Activated CD4-positive, CD25-positive, alpha-beta regulatory T cell treated with anti-CD3 and anti-CD28 coated beads, Interleukin-2, amount 50 U/mL, for 16 hours (primary cell): Measurements from ENCODE around the gene SMC1A.
"Not testable (repeated sequence)": the region's sequence is repeated elsewhere in the genome, so short reads cannot be mapped to it uniquely, and the experiment has no call there.

Experiments
- DNase-seq: peaks from one replicate; pipeline ENCODE4 v3.0.0-alpha.2; 2020; ENCODE audit warnings: low read depth, low spot score

SMC1A gene

GRCh38 chrX:53422861-53423306 lies 430 bp upstream of the SMC1A start, which contains the start of gene RIBC1:
Gene RIBC1 (plus strand): TSS chrX:53422873. CDS start chrX:53426277, 3,404 bp downstream.
- no peak for DNase-seq

DNA sequence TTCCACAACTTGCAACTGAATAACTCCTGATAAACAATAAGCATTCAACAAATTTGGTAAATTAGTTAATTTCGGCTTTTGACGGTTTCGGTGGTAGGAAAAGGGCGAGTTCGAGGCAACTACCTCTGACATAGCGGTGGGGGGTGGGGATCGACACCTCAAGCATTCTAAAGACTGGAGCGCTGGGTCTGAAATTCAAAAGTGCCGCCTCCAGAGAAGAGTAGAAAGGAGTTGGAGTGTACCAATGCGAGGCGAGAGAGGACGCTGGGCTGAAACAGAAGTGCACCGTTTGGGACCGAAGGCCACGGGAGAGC lies 725 bp downstream of the SMC1A start:
- DNase-seq: no peak

DNA sequence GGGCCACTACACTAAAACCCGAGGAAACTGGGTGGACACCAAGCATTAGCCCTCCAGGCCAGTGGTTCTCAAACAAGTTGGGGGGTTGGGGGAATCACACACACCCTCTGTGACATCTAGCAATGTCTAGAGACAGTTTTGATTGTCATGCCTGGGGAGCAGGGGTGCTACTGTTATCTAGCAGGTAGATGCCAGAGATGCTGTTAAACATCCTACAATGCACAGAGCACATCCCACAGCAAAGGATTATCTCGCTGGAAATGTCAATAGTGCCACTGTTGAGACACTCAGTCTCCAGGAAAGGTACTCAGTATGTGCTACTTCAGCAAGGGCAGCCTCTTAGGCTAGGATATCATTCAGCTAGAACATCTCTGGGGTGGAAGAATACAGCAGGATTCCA lies 1.3 kb downstream of the SMC1A start:
- DNase-seq: no peak

DNA sequence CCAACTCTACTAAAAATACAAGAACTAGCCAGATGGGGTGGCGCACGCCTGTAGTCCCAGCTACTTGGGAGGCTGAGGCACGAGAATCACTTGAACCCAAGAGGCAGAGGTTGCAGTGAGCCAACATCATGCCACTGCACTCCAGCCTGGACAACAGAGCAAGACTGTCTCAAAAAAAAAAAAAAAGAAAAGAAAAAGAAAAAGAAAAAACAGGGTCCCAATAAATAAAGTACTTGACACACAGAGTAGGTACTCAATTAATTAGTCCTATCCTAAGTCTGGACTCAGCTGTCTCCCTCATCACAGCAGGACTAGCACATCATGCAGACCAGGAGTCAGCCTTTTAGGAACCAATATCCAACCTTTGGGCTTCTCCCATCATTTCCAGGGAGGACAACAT lies 2.1 kb downstream of the SMC1A start:
- DNase-seq: not testable (repeated sequence)

DNA sequence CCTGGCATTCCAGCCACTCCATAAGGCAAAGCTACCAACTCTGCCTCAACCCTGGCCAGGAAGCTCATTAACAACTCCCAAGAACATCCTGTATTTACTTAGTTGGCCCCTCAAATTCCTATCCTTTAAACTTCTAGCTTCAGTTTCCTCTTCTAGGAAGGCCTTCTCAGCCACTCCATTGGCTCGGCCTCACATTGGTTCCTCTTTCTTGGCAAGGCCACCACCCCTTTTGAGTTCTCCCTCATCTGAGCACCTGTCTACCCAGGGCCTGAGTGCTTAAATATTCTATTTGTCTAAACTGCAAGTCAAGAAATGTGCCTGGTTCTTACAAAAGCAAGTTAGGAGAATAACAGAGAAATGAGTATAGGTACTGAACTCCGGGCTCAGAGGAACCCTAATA lies 10.0 kb downstream of the SMC1A start:
- DNase-seq: no peak

DNA sequence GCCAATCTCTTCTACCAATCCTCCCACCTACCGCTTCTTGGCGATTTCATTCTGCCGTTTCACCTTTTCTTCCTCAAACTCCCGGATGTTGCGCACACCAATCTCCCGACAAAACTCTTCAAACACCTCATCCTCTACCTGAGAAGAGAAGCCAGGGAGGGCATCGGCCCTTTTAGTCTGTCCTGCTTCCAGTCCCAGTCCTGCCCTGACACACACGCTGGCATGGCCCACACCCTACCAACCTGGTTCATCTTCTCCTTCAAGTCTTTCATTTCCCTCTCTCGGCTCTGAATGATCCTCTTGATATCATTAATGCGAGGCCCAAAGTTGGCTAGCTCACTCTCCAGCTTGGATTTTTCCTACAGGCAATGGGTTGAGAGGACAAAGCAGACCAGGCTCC lies 18.9 kb downstream of the SMC1A start:
- DNase-seq: no peak

GRCh38 chrX:53398216-53398615 lies 24.2 kb downstream of the SMC1A start:
- no peak for DNase-seq

GRCh38 chrX:53395605-53396298 lies 26.7 kb downstream of the SMC1A start:
- DNase-seq: no peak

DNA sequence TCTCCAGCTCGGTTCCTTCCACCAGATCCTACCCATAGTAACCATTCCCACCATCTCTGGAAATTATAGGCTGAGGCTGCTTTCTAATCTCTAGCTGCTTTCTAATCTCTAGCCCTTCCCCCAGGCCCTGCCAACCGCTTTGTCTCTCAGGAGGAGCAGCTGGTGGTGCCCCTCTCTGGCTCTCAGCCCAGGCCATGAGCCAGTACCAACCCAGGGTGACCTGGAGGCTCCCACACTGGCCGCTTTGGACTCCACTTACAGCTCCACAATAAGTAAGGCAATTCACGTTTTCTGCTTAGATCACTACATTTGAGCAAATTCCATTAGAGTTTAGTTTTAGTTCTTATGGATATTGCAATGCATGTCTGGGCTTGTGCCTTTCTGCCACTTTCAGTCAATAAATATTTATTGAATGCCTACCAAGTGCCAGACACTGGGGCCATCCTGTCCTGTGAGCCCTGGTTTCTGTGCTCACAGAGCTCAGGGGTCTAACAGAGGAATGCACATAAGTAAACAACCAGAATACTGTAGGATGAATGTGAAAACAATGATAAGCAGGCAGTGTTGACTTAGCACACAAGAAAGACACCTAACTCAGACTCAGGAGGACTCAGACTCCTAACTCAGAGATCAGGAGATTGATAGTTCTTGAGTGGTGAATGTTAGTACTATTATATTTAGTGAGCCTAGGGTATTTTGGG lies 38.9 kb downstream of the SMC1A start:
- DNase-seq: no peak

GRCh38 chrX:53379747-53380146 lies 42.7 kb downstream of the SMC1A start:
- no peak for DNase-seq

DNA sequence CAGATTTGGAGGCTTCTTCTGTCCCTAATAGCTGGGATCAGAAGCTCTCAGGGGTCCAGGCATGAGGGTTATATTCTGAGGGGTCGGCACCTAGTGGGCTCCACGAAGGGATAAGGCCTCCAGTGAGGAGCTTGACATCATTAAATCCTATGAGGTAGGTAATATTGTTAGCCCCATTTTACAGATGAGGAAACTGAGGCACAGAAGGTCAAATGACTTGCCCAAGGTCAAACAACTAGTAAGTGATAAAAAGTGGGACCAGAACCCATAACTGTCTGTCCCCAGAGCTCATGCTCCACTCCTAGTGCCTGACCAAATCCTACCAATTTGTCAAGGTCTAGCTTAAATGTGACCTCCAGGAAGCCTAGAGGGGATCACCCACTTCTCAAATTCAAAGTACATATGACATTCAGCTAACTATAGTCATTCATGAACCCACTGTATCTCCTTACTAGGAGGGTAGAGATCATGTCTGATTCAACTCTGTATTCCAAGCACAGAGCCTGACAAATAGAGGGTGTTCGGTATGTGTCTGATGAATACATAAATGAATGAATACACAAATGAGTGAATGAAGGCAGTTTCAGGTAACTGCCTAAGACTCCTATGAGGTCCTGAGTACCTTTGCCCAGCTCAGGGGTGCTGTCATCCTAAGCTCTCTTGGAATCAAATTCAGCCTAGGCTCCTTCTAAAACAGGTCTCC lies 43.3 kb downstream of the SMC1A start:
- DNase-seq: no peak

- no peak for DNase-seq
Measured at GRCh38 chrX:53377464-53377863, 45.0 kb downstream of the SMC1A start.

- DNase-seq: no peak
Measured at GRCh38 chrX:53376888-53377287, 45.6 kb downstream of the SMC1A start.

DNA sequence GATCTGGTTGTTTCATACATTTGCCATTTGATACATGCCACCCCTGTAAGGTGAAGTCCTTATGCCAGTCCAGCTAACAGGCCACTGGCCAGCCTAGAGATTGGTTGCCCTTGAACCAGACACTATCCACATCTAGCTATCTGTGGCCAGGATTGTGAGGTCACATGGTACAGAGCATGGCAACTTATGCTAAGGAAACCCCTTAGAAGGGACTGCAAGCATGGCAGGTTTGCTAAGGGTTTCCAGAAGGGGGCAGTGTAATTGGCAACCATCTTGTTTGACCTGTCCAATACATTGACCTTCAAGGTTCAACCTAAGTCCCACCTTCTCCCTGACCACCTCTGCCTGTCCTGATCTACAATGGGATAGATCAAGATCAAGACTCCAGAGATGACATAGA lies 47.5 kb downstream of the SMC1A start:
- DNase-seq: no peak

- DNase-seq: no peak
Measured at GRCh38 chrX:53374222-53374820, 48.1 kb downstream of the SMC1A start.

DNA sequence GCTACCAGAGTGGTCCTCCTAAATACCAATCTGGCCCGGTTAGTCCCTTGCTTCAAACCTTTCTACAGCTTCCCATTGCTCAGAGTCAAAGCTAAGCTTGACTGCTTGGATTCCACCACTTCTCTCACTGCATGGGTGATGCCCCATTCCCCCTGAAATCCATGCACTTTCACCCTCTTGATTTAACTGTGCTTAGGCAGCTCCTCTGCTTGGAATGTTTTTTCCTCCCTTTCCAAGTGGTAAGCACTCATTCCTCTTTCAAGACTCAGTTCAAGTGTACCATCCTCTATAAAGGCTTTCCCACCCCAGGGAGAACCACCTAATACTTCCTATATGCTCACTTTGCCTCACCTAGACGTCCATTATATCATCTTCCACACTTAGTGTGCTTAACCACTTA lies 49.1 kb downstream of the SMC1A start:
- DNase-seq: no peak

DNA sequence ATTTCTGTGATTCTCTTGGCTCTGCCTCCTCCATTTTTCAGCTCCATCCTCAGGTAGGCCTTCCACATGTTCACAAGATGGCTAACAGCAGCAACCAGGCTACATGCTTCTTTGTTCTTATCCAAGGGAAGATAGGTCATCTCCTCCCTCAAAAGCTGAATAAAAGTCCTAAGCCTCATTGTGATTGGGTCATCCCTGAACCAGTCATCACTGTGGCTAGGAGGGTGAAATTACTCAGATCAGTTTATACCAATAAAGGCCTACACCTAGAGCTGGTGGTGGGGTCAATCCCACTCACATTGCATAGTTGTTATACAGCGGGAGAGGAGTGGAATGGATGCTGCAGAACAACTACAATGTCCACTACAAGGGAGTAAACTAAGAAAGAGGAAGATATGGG lies 56.0 kb downstream of the SMC1A start:
- DNase-seq: not testable (repeated sequence)

DNA sequence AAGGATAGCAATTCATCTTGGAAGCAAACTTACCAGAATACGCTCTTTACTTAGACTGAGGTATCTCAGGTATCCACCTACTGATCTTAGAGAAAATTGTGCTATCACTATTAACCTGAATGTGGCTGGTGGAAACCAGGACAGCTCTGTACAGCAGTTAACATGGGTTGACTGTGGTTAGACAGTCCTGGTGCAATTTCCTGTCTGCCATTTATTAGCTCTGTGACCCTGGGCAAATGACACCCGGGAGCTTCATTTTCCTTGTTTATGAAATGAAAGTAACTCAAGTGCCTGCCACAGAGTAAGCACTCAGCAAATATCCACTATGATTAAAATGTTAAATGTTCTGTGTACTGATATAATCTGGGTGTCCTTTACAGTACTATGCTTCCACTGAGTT lies 60.0 kb downstream of the SMC1A start:
- no peak for DNase-seq

- DNase-seq: no peak
Measured at GRCh38 chrX:53357799-53358530, 64.5 kb downstream of the SMC1A start.

GRCh38 chrX:53356186-53356585 lies 66.3 kb downstream of the SMC1A start:
- no peak for DNase-seq

DNA sequence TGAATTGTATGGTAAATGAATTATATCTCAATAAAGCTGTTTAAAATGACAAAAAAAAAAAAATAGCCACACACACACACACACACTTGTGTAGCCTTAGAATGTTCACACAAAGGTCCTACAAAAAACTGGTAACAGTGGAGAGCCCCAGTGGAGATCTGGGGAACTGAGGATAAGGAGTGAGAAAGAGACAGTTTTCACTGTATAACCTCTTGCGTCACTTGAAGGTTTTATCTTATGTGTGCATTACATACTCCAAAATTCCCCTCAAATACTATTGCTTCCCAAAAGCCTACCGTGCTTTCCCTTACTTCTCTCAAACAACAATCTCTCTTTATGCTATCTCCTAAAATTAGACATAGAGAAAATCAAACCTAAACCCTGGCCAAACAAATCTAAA lies 67.8 kb downstream of the SMC1A start:
- no peak for DNase-seq

DNA sequence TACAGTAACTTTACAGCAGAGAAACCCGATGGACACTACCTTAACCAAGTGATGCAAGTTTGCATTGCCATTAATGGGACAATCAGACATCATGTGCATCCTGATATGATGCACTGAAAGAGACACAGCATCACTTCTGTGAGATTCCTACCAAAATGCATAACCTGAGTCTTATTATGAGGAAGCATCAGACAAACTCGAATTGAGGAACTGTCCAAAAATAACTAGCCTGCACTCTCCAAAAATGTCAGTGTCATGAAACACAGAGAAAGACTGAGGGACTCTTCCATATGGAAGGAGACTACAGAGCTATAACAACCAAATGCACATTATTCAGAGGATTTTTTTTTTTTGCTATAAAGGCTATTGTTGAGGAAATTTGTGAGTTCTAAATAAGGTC lies 74.5 kb downstream of the SMC1A start:
- DNase-seq: no peak
